Measurements from ENCODE around the gene GC.
"Not testable (repeated sequence)": the region's sequence is repeated elsewhere in the genome, so short reads cannot be mapped to it uniquely, and the experiment has no call there.

Gene GC

DNA sequence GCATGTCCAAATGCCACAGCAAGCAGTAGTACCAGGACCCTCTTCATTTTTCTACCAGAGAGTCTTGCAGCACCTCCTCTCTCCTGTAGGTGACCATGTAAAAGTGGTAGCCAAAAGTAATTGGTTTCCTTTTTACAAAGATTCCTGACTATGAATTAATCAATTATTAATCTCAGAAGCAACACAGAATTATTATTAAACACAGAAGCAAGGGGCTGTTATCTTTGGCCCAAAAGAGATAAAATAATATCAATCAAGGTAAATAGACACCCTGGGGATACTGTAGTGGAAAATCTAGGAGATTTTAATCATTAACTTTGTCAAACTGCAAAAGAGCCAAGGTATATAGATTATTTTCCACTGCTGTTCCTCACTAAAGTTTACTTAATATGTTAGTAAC is at the start of gene GC:
TSS of gene GC (minus strand) at position 108 of the 400 bp plus-strand sequence. CDS start at position 47, 61 bp downstream.
- DNase-seq (ENCODE audit: low spot score): no peak

GRCh38 chr4:71833232-71833900 is 49.5 kb upstream of the GC start:
- DNase-seq (ENCODE audit: low spot score): no peak

- DNase-seq (ENCODE audit: low spot score): no peak
These were observed 48.2 kb upstream of the GC start for GRCh38 chr4:71832049-71832448.

DNA sequence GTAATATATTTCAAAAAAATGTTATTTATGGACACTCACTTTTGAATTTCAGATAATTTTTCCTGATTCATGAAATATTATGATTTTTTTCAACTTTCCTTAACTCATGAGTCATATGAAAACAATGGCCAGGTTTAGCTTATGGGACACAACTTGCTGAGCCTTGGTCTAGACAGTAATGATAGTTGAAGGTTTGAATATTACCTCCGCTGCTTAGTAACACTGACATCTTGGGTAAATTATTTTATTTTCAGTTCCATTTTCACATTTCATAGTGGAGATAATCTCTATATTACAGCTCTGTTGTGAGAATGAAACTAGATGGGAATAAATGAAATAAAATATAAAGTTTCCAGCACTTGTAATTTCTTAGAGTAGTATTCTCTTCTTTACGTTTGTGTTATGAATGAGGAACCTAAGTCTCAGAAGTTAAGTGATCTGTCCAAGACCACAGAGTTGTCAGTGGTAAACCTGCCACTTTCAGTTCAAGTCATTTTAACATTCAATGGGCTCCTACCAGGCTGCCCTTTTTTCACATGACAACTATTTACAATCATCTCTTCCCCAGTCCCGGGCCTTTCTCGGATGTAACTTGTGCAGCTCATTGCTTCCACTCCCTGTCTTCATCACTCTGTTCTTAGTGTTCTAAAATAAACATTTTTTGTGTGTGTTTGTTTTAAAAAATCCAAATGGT is 46.8 kb upstream of the GC start:
- DNase-seq (ENCODE audit: low spot score): no peak

DNA sequence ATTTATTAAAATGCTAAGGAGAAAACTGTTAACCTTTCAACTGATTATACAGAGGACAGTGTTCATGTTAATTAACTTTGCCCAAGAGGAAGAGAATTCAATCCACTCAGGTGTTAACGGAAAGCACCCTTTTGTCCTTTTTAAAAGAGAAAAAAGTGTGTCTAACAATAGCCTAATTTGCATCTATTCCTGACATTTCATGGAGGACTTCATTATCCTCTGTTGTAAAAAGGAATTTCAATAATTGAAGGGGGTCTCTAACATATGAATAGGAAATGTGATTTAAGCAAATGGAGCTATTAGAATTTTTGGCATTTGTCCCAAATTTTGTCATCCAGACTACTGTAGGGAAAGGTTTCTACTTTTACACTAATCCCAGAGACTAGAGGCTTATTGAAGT is 44.6 kb upstream of the GC start:
- DNase-seq (ENCODE audit: low spot score): no peak

- peak; percentile 11 for DNase-seq (ENCODE audit: low spot score)
These were observed 43.9 kb upstream of the GC start for GRCh38 chr4:71827826-71828225.

DNA sequence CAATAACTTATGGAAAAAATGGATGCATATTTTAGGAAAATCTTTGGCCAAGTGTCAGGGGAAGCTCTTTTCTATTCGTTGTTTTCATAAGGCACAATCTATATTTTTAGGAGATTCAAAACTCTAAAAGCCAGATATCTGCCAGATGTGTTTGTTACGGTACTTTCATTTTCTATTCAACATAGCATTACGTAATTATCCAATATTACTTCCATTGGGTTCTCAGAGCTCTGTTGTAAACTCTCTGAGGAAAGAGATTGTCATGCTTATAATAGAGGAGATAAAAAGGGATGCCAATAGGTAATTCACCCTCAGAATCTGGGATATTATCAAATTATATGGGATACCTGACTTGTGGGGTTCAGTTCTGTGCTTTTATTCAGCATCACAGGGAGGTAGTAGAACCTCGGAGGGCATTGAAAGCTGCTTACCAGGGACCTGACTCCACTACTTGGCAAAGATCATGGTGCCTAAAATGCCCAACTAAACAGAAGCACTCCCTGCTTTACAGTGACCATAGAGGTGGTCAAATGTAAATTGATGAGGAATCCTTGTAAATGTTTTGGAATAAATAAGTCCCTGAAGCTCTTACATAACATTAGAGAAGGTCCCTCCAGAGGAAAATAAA is 32.9 kb upstream of the GC start:
- no peak for DNase-seq (ENCODE audit: low spot score)

DNA sequence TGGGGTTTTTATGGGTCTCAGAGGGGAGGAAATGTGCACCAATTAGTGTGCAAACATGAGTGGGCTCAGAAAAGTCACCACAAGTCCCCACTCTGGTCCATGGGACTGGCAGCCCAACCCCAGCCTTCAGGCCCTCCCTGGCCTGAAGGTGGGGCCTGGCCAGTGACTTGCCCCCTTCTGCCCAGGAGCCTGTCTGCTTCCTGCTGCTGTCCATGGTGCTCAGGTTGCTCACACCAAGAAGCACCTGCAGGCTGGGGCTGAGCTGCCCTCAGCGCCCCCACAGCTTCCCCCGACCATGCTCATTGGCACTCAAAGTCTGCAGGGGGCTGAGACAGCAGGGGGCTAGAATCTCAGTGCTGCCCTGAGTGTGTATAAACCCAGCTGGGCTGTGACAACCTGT is 30.6 kb upstream of the GC start:
- peak; percentile 60 for DNase-seq (ENCODE audit: low spot score)

GRCh38 chr4:71809805-71810204 is 25.9 kb upstream of the GC start:
- DNase-seq (ENCODE audit: low spot score): not testable (repeated sequence)

DNA sequence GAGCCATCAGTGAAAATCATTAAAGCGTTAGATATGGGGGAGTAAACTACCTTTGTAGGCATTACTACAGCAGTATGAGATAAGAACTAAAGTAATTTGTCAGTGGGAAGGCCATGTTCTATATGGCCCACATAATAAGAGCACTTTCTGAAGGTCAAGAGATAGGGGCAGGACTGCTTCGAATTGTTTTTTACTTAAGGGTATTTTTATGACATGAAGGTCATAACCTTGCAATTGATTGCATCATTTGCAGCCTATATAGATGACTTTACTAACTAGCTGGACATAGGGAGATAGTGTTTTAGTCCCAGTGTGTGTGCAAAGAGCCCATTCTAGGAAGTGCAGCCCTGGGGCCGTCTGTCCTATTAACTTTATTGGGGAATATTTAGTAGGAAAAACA is 23.6 kb upstream of the GC start:
- DNase-seq (ENCODE audit: low spot score): no peak

DNA sequence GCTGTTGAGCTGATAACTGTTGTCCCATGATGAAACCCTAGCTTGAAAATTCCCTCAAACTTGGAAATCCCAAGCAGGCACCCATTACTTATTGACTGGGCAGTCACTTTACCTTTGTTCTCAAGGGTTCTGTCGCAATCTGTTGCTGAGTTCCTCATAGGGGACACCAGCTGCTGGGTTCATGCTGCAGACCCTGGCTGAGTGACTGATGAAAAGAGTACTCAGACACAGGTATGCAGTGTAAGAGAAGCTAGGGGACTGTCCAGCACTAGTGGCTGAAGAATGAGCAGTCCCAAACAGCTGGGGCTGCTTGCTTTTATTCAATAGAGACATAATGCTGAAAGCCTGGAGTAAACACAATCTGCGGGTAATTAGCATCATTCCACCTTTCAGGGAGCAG is 21.4 kb upstream of the GC start:
- not testable (repeated sequence) for DNase-seq (ENCODE audit: low spot score)

GRCh38 chr4:71804017-71804697 is 20.3 kb upstream of the GC start:
- DNase-seq (ENCODE audit: low spot score): not testable (repeated sequence)

DNA sequence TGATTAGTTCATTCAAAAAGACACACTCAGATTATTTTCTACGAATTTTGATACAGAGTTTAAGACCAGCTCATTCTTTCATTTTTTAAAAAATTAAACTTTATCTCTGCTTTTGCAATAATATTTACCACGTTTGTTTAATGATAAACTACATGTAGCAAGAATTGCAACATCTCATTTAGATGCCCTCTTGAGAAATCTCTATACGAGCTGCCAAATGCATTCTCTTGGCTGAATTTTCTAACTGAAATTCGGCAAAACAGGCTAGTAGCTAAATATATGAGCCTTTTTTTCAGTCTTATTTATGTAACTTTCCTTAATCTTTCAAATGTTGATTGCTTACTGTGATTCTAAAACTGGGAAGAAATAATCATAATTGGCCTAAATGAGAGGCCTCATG is 2.1 kb upstream of the GC start:
- DNase-seq (ENCODE audit: low spot score): no peak

- no peak for DNase-seq (ENCODE audit: low spot score)
These were observed 804 bp upstream of the GC start for GRCh38 chr4:71784569-71785197.

DNA sequence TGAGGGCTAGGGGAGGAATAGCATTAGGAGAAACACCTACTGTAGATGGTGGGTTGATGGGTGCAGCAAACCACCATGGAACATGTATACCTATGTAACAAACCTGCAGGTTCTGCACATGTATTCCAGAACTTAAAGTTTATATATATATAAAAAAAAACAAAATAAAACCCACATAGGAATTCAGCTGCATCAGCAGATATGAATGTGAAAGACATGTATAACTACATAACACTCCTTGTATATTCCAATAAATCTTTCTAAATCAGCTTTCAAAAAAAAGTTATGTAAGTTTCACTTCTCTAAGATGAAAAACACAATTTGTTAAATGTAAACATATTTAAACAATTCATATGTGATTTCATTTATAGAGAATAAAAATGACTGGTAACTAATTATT is 6.0 kb downstream of the GC start:
- no peak for DNase-seq (ENCODE audit: low spot score)

DNA sequence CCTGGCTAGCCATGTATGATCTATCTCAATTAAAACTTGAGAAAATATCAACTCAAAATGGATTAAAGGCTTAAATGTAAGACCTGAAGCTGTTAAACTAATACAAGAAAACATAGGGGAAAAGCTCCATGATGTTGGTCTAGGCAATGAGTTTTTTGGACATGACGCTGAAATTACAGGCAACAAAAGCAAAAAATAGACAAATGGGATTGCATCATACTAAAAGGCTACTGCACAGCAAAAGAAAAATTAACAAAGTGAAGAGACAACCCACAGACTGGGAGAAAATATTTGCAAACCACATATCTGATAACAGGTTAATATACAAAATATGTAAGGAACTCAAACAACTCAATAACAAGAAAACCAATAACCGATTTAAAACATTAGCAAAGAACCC is 8.4 kb downstream of the GC start:
- no peak for DNase-seq (ENCODE audit: low spot score)

GRCh38 chr4:71774136-71774535 is 9.7 kb downstream of the GC start:
- no peak for DNase-seq (ENCODE audit: low spot score)

DNA sequence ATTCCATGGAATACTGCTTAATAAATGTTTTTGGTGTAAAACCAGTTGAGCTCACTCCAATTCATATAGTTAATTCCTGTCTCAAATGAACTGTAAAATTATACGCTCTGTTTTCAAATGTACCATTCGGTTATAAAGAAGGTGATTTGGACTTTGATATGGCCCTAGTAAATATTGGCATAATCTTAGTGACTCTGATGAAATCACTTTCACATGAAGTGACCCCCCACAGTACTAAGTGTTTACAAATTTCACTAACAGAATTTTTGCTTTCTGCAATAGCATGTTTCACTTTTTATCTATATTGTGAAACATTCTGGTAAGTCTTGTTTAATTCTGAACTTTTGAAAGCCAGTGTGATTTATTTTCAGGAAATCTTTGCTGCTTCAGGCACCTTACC is 10.9 kb downstream of the GC start:
- DNase-seq (ENCODE audit: low spot score): no peak

GRCh38 chr4:71772592-71772991 is 11.3 kb downstream of the GC start:
- DNase-seq (ENCODE audit: low spot score): no peak

DNA sequence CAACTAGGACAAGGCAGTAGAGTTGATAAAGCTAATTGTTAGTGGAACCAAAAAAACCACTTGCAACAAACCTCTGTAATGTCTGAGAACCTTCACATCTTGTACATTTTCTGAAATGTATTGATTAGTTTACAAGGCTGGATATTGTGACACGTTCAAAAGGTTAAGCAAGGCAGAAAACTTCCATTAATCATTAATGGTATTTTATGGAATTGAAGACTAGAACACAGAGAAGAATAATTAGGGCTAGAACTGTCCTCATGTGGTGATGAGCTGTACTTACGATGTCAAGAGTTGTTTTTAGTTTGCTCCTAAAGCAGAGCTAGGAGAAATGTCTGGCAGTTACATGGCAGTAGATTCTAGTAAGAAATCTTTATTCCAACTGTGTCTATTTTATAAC is 12.3 kb downstream of the GC start:
- DNase-seq (ENCODE audit: low spot score): no peak

DNA sequence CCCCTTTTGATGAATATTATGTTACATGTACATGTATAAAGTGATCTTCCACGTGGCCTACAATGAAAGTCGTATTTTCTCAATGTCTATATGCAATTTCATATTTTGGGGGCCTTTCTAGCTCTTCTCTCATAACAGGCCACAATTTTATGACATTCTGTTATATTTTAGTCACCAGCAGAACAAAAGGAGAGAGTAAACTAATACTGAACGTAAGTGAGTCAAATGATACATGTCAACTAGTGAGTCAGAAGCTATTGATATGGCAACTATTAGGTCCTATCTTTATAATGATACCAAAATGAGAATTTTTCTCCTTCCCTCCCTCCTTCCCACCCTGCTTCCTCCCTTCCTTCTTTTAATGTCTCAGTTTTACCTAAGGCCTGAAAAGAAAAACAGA is 14.4 kb downstream of the GC start:
- no peak for DNase-seq (ENCODE audit: low spot score)

DNA sequence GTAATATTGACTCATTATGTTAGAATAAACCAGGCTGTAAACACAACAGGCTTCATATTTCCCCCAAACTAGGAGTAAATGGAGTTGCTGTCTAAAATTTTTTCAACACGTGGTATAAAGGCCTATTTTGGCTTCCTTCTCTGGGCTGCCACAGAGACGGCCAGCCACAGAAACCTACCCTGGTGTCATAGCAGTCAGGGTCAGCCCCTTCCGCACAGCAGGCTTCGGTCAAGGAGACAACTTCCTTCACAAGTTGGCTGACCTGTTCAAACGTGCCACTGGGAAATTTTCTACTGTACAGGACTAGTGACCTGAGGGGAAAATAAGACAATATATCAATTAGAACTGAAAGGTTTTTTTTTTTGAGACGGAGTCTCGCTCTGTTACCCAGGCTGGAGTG is 15.8 kb downstream of the GC start:
- no peak for DNase-seq (ENCODE audit: low spot score)
